GM18498 (cell line): ENCODE results near the gene MAP3K10.

Experiments used
- ATAC-seq: cut with Tn5 transposase; IDR thresholded peaks from one replicate; pipeline ENCODE4 v1.9.1; 2021; ENCODE audit warnings: mild to moderate bottlenecking, moderate library complexity; ENCODE audit not compliant: unreplicated experiment

Gene MAP3K10

DNA sequence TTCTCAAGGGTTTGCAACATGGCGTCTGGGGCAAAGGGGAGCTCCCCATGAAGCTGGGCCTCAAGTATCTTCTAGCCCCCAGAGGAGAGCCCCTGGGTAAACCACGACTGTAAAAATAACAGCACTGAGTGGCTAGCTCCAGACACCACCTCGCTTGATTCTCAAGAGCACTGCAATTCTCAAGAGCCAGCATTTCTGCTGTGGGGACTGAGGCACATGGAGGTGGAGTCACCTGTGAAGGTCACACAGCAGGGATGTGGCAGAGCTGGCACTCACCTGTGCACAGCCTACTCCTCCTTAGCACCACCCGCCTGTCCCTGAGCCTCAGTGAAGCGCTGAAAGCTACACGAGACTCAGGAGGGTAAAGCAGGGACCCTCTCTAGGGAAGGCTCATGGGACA lies 56.0 kb downstream of the MAP3K10 start:
- ATAC-seq, result no peak

- ATAC-seq, result no peak
Measured at GRCh38 chr19:40247735-40248262, 56.6 kb downstream of the MAP3K10 start.

GRCh38 chr19:40249201-40249600 lies 58.0 kb downstream of the MAP3K10 start:
- no peak for ATAC-seq

GRCh38 chr19:40249781-40250180 lies 58.6 kb downstream of the MAP3K10 start:
- ATAC-seq, result no peak

GRCh38 chr19:40251244-40251643 lies 60.0 kb downstream of the MAP3K10 start:
- no peak for ATAC-seq

DNA sequence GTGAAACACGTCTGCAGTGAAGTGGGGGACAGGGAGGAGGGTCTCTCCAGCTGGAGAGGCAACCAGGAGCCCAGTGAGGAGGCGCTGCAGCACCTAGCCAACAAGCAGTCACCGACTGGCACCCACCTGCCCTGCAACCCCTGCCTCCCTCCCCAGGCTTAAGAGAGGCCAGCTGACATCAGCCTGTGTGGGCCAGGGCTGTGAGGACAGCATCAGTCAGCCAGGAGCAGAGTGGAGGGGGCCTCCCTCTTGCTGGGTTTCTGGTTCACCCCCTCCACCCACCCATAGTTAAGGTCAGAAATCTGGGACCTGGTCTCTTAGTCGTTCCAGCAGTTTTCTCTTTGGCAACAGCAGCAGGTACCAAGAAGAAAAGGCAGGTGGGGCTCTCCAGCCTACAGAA lies 60.8 kb downstream of the MAP3K10 start:
- no peak for ATAC-seq

DNA sequence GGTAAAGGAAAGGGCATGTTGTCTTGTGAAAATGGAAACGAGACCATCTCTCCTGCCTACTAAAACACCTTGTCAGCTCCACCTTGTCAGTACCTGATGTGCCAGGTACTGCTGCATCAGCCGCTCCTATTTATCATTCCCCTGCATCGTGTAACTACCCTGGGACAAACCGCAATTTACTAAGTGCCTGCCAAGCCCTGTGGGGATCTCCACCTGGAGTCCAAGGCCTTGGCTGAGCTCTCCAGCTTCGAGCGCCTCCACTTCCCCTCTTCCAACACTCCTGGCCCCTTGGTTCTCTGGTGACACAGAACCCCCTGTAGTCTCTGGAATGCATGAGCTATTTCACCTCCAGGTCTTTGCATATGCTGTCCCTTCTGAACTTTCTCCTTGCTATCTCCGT lies 61.2 kb downstream of the MAP3K10 start:
- no peak for ATAC-seq

GRCh38 chr19:40253611-40254092 lies 62.4 kb downstream of the MAP3K10 start:
- no peak for ATAC-seq

DNA sequence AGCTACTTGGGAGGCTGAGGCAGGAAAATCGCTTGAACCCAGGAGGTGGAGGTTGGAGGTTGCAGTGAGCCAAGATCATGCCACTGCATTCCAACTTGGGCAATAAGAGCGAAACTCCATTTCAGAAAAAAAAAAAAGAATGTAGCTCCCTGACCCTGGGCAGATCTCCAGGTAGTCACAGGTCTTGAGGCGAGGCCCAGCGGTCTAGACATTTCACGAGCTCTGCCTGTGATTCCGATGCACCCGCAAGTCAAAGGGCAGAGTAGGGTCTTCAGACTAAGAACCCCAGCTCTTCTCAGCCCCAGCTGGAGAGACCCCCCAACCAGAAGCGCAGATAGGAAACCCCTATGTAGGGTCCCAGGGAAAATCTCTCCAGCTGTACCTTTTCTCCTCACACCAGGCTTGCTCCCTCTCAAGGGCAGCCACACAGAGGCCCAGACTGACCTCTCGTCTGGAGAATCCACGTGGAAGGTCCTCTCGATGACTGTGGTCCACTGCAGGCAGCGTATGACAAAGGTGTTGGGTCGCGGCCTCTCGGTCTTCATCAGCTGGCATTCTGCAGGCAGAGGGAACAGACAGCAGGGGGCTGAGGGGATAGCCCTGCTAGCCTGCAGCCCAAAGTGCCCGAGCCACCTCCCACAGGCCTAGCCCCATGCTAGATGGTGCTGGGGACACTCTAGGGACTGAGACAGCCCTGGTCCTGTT lies 63.6 kb downstream of the MAP3K10 start:
- ATAC-seq, result no peak

DNA sequence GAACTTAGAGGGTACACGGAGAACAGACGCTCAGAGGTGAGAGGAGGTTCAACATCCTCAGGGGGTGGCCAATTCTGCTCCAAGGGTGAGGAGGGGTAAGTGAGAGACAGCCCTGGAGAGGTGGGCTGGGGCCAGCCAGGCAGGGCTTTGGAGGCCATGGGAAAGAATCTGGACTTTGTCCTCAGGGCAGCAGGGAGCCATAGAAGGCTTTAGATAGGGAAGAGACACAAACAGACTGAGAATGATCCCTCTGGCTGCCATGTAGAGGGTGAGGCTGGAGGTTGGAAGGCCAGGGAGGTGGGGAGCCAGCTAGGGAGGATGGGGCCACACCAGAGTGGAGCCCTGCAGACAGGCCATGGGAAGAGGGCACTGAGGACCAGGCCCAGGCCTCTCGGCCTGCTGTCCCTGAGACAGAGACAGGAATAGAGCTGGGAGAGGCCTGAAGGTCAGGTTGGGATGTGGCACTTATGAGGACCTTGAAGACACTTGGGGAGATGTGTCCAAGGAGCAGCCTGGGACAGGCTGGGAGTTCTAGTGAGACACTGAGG lies 64.5 kb downstream of the MAP3K10 start:
- no peak for ATAC-seq

DNA sequence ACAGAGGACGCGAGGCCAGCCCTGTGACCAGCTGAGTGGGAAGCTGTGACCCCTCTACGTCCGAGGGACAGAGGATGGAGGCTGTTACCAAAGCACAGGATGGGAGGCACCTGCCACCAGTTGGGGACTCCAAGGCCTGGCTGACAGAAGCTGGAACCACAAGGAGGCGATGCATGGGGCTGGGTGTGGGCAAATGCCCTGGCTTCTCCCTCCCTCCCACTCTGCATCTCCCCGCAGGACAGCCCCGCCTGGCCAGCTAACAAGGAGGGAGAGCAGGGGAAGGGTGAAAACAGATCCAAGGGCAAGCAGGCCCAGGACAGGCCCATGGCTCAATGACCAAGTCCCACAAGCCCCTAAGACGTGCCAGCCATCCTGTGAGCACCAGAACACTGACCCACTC lies 65.3 kb downstream of the MAP3K10 start:
- ATAC-seq, result no peak

GRCh38 chr19:40257096-40257517 lies 65.9 kb downstream of the MAP3K10 start:
- no peak for ATAC-seq

DNA sequence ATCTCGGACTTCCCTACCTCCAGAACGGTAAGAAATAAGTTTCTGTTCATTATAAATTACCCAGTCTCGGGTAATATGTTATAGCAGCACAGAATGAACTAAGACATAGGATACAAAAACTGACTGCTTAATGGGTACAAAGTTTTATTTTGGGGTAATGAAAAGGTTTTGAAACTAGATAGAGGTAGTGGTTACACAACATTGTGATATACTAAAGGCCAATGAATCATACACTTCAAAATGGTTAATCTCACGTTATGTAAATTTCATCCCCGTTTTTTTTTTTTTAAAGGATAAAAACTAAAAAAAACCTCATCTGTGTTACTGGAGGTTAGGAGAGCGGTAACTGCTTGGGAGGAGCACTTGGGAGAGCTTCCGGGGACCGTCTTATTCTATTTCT lies 70.4 kb downstream of the MAP3K10 start:
- no peak for ATAC-seq

- ATAC-seq, result no peak
Measured at GRCh38 chr19:40262422-40262821, 71.2 kb downstream of the MAP3K10 start.

GRCh38 chr19:40263440-40264313 lies 72.5 kb downstream of the MAP3K10 start:
- ATAC-seq, result no peak

- no peak for ATAC-seq
Measured at GRCh38 chr19:40264314-40265054, 73.3 kb downstream of the MAP3K10 start.
